B cell (primary cell): ENCODE measurements around the gene ATRNL1.

Source experiments
- CTCF ChIP-seq: fragments of 200-600 bp; IDR thresholded peaks from one replicate; pipeline ENCODE4 v1.8.0; 2022; ENCODE audit warnings: antibody characterized with exemption, mild to moderate bottlenecking
- EZH2 ChIP-seq: IDR thresholded peaks from 2 replicates; pipeline ENCODE4 v1.6.1; 2012; ENCODE audit warnings: borderline replicate concordance, low read depth, mild to moderate bottlenecking, moderate library complexity, low read length; ENCODE audit not compliant: insufficient read depth, poor library complexity, severe bottlenecking

GRCh38 chr10:115164220-115164619 is 71.1 kb downstream of the ATRNL1 start:
- TF ChIP-seq CTCF (no peak), EZH2 (no peak)
